AG09309 (cell line): ENCODE data around the gene PLPP4.

Source experiments
- DNase-seq: peaks from one replicate; pipeline ENCODE4 v3.0.0-alpha.2; 2010; ENCODE audit warnings: low read depth
- H3K4me3 ChIP-seq: 2 replicates; pipeline ENCODE4 v1.5.1; 2011; ENCODE audit warnings: mild to moderate bottlenecking, low read depth, low read length, moderate library complexity; ENCODE audit not compliant: control insufficient read depth
- TF ChIP-seq, protein P1 (sequence below): IDR thresholded peaks from 2 replicates; pipeline ENCODE4 v1.5.1; 2011; ENCODE audit warnings: mild to moderate bottlenecking, low read depth, low read length, inconsistent platforms; ENCODE audit not compliant: insufficient read depth, control insufficient read depth; ENCODE audit errors: missing control alignments

Gene PLPP4

GRCh38 chr10:120514035-120514620, 57.1 kb downstream of the PLPP4 start:
- TF ChIP-seq, protein P1, sequence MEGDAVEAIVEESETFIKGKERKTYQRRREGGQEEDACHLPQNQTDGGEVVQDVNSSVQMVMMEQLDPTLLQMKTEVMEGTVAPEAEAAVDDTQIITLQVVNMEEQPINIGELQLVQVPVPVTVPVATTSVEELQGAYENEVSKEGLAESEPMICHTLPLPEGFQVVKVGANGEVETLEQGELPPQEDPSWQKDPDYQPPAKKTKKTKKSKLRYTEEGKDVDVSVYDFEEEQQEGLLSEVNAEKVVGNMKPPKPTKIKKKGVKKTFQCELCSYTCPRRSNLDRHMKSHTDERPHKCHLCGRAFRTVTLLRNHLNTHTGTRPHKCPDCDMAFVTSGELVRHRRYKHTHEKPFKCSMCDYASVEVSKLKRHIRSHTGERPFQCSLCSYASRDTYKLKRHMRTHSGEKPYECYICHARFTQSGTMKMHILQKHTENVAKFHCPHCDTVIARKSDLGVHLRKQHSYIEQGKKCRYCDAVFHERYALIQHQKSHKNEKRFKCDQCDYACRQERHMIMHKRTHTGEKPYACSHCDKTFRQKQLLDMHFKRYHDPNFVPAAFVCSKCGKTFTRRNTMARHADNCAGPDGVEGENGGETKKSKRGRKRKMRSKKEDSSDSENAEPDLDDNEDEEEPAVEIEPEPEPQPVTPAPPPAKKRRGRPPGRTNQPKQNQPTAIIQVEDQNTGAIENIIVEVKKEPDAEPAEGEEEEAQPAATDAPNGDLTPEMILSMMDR: no peak
- H3K4me3 ChIP-seq: no peak overlapping the region
- DNase-seq: no peak

GRCh38 chr10:120514959-120515358, 57.9 kb downstream of the PLPP4 start:
- no peak for DNase-seq
- TF ChIP-seq, protein P1: no peak
- H3K4me3 ChIP-seq: no peak overlapping the region

DNA sequence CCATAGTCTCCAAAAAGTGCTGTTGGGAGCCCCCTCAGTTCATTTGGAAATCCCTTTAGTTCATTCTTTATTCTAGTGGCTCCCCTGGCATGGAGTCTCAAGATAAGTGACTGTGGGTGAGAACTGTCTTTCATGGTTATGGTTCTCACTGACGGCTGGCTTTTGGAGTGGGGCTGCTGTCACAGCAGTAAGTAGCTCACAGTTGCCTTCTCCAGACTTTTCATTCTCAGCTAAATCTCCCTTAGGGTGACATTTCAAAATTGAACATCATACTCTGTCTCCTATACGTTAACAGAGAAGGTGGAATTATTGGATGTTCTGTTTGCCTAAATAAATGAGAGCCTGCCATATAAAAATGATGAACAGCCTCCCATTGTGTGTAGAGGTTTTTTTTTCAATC, 58.7 kb downstream of the PLPP4 start:
- TF ChIP-seq, protein P1: no peak
- DNase-seq: no peak
- H3K4me3 ChIP-seq: no peak overlapping the region

DNA sequence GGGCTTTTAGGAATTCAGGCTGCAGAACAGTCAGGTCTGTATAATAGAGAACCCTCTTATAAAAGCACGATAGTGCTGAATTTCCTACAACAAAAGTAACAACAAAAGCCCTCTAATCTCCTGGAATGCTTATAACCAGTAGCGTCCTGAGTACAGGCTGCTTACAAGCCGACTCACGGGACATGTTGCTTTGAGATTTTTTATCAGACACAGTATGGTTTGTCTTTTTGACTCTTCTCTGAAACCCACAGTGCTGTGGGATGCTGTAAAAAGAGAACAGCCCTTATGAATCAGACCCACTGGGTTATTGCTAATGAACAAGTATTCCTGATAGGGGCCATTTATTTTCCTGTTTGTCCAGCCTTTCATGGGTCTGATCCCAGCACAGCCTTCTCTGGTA, 59.4 kb downstream of the PLPP4 start:
- H3K4me3 ChIP-seq: no peak overlapping the region
- TF ChIP-seq, protein P1: no peak

GRCh38 chr10:120517196-120517595, 60.2 kb downstream of the PLPP4 start:
- DNase-seq: no peak
- TF ChIP-seq, protein P1: no peak
- H3K4me3 ChIP-seq: no peak overlapping the region

More for the DNA sequence above, 59.4 kb downstream of the PLPP4 start:
- peak; percentile 11 for DNase-seq

- TF ChIP-seq, protein P1: no peak
- H3K4me3 ChIP-seq: no peak overlapping the region
- DNase-seq: no peak
These were observed 61.0 kb downstream of the PLPP4 start for GRCh38 chr10:120517881-120518484.

GRCh38 chr10:120521880-120522279, 64.9 kb downstream of the PLPP4 start:
- no peak overlapping the region for H3K4me3 ChIP-seq
- no peak for DNase-seq
- TF ChIP-seq, protein P1: no peak
